ENCODE measurements around the gene SLC44A5. TPM values are rescaled to one million over a fixed set of nuclear protein-coding genes. Genes with fewer than 3 reads are reported as not detected.
"Not testable (repeated sequence)": the region's sequence is repeated elsewhere in the genome, so short reads cannot be mapped to it uniquely, and the experiment has no call there.

The SLC44A5 gene
- polyA plus RNA-seq, 10 donors: 0.11 to 2.9 (median 0.50) TPM

- DNase-seq: peak in 1 of 3 donors; percentile 24
These were observed 422.0 kb downstream of the SLC44A5 start for GRCh38 chr1:75188892-75189291.

GRCh38 chr1:75181214-75181955 lies 429.5 kb downstream of the SLC44A5 start:
- not testable (repeated sequence) for DNase-seq

DNA sequence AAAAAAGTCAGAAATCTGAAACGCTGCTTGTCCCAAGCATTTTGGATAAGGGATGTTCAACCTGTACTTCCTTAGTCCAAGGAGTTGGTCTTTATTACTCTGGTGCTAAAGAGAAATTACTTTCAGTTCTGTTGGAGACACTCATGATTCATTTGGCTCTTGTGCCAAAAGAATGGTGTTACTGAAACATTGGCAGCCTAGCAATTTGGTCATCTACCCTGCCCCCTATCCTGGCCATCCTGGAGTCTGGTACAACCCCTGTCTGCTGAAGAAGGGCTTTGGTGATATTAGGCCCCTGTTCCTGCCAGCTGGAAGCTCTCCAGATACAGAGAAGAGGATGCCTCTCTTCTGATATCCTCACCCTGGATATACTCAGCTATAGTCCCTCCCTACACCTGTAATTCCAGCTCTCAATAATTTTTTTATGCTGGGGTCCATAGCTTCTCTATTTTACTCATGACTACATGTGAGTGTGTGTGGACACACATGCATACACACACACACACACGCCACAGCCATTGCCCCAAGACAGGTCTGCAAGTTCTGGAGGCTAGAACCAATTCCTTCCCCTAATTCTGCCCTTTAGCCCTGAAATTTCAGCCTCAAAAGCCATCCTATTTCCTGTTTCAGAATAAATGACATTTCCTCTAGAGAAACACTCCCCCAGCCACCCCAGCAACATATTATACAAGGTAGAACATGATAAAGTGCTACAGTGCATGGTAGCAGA lies 436.7 kb downstream of the SLC44A5 start:
- no peak for DNase-seq

DNA sequence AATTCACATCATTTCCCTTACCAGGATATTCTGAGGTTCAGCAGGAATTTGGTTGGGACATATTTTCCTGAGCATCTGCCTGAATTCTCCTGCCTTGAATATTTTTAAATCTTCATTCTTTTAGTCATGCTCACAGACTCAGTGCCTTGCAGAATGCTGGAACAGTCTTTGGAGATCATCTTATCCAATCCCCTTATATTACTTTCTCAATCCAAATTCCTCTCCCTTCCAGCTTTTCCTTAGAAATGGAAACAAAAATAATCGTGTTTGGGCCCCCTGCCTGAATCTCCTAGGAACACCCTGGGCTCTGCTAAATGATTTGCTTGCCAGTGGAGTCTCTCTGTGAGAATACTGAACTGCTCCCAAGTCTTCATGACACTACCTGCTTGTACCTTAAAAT lies 438.4 kb downstream of the SLC44A5 start:
- peak; percentile 36 to 81 (median 71) for DNase-seq

DNA sequence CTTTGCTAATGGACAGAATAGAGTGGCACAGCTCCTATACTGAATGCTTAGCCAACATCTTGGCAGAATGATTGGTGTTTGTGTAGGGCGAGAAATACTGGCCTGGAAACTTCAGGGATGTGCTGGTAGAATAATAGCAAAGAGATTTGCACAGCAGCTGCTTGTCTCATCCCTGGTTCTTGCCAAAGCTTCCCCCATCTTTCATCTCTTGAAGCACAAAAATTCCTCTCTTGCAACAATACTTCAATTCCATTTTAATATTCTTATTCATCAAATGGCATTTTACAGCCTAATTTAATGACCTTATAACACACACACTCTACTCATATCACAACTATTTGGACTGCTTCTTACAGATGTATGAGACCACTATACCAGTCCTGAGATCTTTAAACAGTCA lies 439.0 kb downstream of the SLC44A5 start:
- peak in 1 of 3 donors; percentile 14 for DNase-seq

- no peak for DNase-seq
These were observed 439.9 kb downstream of the SLC44A5 start for GRCh38 chr1:75170981-75171380.

- no peak for DNase-seq
These were observed 440.9 kb downstream of the SLC44A5 start for GRCh38 chr1:75170011-75170410.

- DNase-seq: no peak
These were observed 444.1 kb downstream of the SLC44A5 start for GRCh38 chr1:75166821-75167220.

- DNase-seq: no peak
These were observed 445.6 kb downstream of the SLC44A5 start for GRCh38 chr1:75165264-75165663.

DNA sequence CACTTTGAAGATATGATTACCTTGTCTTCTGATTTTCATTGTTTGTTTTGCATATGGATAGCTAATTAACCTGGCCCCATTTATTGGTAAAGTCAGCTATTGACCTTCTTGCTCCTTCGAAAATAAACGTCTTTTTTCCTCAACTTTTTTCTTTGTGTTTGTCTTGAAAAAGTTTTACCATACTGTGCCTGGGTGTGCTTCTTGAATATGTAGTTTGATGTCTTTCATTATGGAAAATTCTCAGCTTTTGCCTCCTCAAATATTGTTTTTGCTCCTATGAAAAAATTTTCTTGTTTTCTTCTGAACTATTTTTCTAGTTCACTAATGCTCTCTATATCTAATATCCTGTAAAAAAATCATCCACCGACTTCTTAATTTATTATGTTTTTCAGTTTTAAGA lies 451.8 kb downstream of the SLC44A5 start:
- no peak for DNase-seq

Other genes starting within 250 kb of the SLC44A5 start
- 10 to 100 TPM; 58.2 to 85.8 (median 64.2) TPM for gene ACADM, start 113.6 kb upstream of the SLC44A5 start, polyA plus RNA-seq (ENCODE audit: insufficient read length in 10 of 10)
- 100 to 1,000 TPM in 3 of 10 donors, 10 to 100 TPM in 7; 67.1 to 127 (median 93.2) TPM for gene RABGGTB, start 175.1 kb upstream of the SLC44A5 start, polyA plus RNA-seq (ENCODE audit: insufficient read length in 10 of 10)
- gene MSH4, start 185.8 kb upstream of the SLC44A5 start, polyA plus RNA-seq (ENCODE audit: insufficient read length in 10 of 10): 1 to 10 TPM in 1 of 10 donors, under 1 TPM in 9; 0.19 to 1.2 (median 0.36) TPM